ENCODE data around the gene HTT. TPM values are rescaled to one million over a fixed set of nuclear protein-coding genes. Genes with fewer than 3 reads are reported as not detected.

The HTT gene
- total and polyA plus RNA-seq, 2 of the 13 experiments (the other 11 are each of a cell fraction or from before 2014, with no cell fraction given): 17.5 to 19.5 TPM

GRCh38 chr4:3286335-3287175 is 212.1 kb downstream of the HTT start (continued):
- TF ChIP-seq CBX2 (IDR thresholded peaks at IDR 0.05; ENCODE audit: low read depth, low read length) (no peak), CBX2 (CRISPR knock-in tag; IDR thresholded peaks at IDR 0.05; ENCODE audit: low read depth) (no peak), ZNF101 (CRISPR knock-in tag; IDR thresholded peaks at IDR 0.05; ENCODE audit: borderline replicate concordance, low read depth) (no peak), ZNF281 (CRISPR knock-in tag; IDR thresholded peaks at IDR 0.05; ENCODE audit: borderline replicate concordance) (no peak), ZNF235 (CRISPR knock-in tag; IDR thresholded peaks at IDR 0.05; ENCODE audit: borderline replicate concordance) (peak; percentile 77; the same call in 1 of the 2 replicates), NFE2L2 (IDR thresholded peaks at IDR 0.05; ENCODE audit: low read length) (no peak), DR1 (CRISPR knock-in tag; IDR thresholded peaks at IDR 0.05) (no peak), NFYB (CRISPR knock-in tag; IDR thresholded peaks at IDR 0.05) (no peak), SALL2 (CRISPR knock-in tag; IDR thresholded peaks at IDR 0.05) (no peak), SETDB1 (CRISPR knock-in tag; IDR thresholded peaks at IDR 0.05; ENCODE audit: borderline replicate concordance) (no peak), HNF4G (IDR thresholded peaks at IDR 0.05; ENCODE audit: borderline replicate concordance, low read depth, low read length) (no peak), HNF4G (CRISPR knock-in tag; IDR thresholded peaks at IDR 0.05; ENCODE audit: borderline replicate concordance, low read depth) (no peak), ZSCAN29 (CRISPR knock-in tag; conservative IDR thresholded peaks at IDR 0.05) (no peak), CEBPZ (IDR thresholded peaks at IDR 0.05; ENCODE audit: low read length) (no peak), ZNF839 (CRISPR knock-in tag; IDR thresholded peaks at IDR 0.05; ENCODE audit: borderline replicate concordance) (no peak), HES4 (CRISPR knock-in tag; IDR thresholded peaks at IDR 0.05; ENCODE audit: borderline replicate concordance) (no peak), ZNF563 (CRISPR knock-in tag; IDR thresholded peaks at IDR 0.05) (0 out of 2 replicates have a peak, but pooled peaks have one; percentile 38)

Data from HepG2 (cell line).